GM12873 (cell line): ENCODE measurements around the gene C6orf163.

Experiments used
- TF ChIP-seq, protein P1 (sequence below): IDR thresholded peaks from 2 replicates; pipeline ENCODE4 v1.5.1; 2012; ENCODE audit warnings: low read depth, mild to moderate bottlenecking, moderate library complexity, low read length, control low read depth; ENCODE audit not compliant: insufficient read depth; ENCODE audit errors: missing control alignments

C6orf163 gene

DNA sequence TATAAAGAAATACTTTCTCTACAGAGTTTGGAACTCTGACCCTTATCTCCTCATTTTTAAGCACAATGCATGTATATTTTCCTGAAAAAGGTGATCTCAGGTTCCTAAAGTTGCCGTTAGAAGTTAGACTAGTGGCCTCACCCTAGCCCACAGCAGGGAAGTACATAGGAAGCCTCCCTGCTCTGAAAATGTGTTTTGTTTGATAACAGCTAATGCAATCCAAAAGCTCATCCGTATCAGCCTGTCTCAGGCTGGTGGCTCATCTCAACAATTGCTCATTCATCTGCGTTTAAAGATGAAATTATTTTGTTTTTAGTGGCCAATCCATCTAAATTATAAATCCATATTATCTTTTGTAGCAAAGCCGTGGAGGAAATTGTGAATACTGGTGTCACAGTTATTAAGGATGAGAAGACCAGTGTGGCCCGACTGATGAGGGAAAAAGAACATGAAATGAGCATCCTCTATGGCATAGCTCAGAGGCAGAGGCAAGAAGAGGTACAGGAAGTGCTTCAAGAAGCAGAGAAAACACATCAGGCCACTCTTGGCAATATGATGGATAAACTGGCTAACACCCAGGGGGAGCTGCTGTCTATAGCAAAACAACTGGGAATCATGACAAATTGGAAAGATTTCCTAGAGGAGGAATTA lies 20.1 kb downstream of the C6orf163 start:
- TF ChIP-seq, protein P1, sequence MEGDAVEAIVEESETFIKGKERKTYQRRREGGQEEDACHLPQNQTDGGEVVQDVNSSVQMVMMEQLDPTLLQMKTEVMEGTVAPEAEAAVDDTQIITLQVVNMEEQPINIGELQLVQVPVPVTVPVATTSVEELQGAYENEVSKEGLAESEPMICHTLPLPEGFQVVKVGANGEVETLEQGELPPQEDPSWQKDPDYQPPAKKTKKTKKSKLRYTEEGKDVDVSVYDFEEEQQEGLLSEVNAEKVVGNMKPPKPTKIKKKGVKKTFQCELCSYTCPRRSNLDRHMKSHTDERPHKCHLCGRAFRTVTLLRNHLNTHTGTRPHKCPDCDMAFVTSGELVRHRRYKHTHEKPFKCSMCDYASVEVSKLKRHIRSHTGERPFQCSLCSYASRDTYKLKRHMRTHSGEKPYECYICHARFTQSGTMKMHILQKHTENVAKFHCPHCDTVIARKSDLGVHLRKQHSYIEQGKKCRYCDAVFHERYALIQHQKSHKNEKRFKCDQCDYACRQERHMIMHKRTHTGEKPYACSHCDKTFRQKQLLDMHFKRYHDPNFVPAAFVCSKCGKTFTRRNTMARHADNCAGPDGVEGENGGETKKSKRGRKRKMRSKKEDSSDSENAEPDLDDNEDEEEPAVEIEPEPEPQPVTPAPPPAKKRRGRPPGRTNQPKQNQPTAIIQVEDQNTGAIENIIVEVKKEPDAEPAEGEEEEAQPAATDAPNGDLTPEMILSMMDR, result no peak

DNA sequence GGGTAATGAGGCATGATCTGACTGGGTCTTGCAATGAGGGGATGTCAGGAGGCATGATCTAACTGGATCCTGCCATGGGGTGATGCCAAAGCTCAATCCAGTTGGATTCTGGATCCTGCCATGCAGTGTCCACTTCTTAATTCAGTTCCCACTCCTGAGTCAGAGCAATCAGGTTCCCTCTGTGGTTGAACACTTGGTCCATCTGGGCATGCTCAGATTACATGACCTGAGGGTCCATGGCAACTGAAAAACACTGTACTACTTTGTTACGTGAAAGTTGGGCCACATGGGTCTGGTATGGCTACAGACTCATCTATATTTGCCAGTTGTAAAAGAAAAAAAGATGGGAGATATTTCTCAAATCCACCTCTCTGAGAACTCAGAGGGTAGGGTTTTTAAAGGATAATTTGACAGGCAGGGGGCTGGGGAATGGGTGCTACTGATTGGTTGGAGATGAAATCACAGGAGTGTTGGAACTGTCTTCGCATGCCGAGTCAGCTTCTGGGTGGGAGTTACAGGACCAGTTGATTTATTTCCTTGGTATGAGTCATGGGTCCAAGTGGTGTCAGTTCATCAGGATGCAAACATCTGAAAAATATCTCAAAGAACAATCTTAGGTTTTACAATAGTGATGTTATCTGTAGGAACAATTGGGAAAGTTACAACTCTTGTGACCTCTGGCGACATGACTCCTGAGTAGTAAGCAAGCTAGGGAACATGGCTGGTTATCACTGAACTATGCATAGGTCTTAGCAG lies 21.6 kb downstream of the C6orf163 start:
- TF ChIP-seq, protein P1, result no peak

DNA sequence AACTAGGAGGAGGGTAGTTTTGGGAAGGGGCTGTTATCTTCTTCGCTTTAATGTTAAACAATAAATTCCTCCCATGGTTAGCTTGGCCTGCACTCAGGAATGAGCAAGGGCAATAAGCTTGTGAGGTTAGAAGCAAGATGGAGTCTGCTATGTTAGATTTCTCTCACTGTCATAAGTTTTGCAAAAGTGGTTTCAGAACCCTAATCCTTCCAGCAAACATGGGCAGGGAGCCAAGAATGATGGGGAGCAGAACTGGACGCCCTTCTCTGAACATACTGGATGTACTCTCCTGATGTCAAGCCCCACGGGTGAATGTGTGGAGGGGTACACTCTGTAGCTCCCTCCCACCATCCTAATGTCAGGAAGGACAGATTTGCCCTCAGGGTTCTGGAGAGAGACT lies 22.3 kb downstream of the C6orf163 start:
- TF ChIP-seq, protein P1, result no peak

GRCh38 chr6:87373377-87373776 lies 28.8 kb downstream of the C6orf163 start:
- TF ChIP-seq, protein P1, result no peak

- TF ChIP-seq, protein P1, result no peak
Measured at GRCh38 chr6:87375315-87375714, 30.7 kb downstream of the C6orf163 start.

DNA sequence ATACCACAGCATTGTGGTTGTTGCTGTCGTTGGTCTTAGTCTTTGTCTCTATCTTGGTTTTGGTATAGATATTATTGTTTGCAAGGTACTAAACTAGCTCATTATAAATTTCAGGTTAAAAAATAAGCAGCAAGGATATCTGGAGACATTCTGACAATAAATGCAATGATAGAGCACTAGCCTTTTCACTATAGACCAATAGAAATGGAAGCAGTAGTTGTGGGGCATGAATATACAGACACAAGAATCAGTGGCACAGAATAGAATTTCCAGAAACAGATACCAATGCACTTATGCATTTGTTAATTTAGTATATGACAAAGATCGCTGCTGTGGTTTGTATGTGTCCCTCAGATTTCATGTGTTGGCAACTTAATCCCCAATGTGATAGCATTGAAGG lies 32.0 kb downstream of the C6orf163 start:
- TF ChIP-seq, protein P1, result no peak

GRCh38 chr6:87378947-87379346 lies 34.3 kb downstream of the C6orf163 start:
- TF ChIP-seq, protein P1, result no peak
